ENCODE data around the gene MCM3.

GRCh38 chr6:52307900-52308372, 23.4 kb upstream of the MCM3 start:
- no peak for TF ChIP-seq CTCF (IDR thresholded peaks at IDR 0.05; ENCODE audit: insufficient read depth, low read length)
- TF ChIP-seq REST (IDR thresholded peaks at IDR 0.05; ENCODE audit: insufficient replicate concordance, low read depth), result no peak
- no peak for TF ChIP-seq GABPA (IDR thresholded peaks at IDR 0.05; ENCODE audit: low read depth)
- no peak for TF ChIP-seq POLR2AphosphoS5 (IDR thresholded peaks at IDR 0.05; ENCODE audit: low read depth)

All from HL-60 (cell line).